SK-N-SH treated with all-trans-retinoic acid at 6 μM for 48 hours (cell line): ENCODE measurements around the gene SCGB1C1.

Source experiments
- ATAC-seq: fragments of 200-7000 bp; cut with Tn5 transposase; 3 replicates; pipeline ENCODE4 v1.9.1; 2020; ENCODE audit warnings: mild to moderate bottlenecking, moderate library complexity
- ARNTL ChIP-seq: fragments of 450-650 bp; formaldehyde crosslinking; IDR thresholded peaks from 2 replicates; pipeline ENCODE4 v1.5.0; 2020; ENCODE audit warnings: low read depth, mild to moderate bottlenecking, moderate library complexity, borderline replicate concordance
- BACH2 ChIP-seq: fragments of 250-450 bp; sonication (Bioruptor Pico); IDR thresholded peaks from 2 replicates; pipeline ENCODE4 v1.9.0; 2021; ENCODE audit warnings: mild to moderate bottlenecking, borderline replicate concordance
- CSDC2 ChIP-seq: fragments of 250-450 bp; sonication (Bioruptor Pico); IDR thresholded peaks from 2 replicates; pipeline ENCODE4 v1.5.0; 2020; ENCODE audit warnings: mild to moderate bottlenecking, moderate library complexity
- ESRRG ChIP-seq: fragments of 250-450 bp; sonication (Bioruptor Pico); IDR thresholded peaks from 2 replicates; pipeline ENCODE4 v1.6.1; 2021; ENCODE audit warnings: mild to moderate bottlenecking
- ISL1 ChIP-seq: fragments of 250-450 bp; sonication (Bioruptor Pico); IDR thresholded peaks from 2 replicates; pipeline ENCODE4 v2.1.2; 2022; ENCODE audit warnings: mild to moderate bottlenecking, moderate library complexity
- OSR1 ChIP-seq: fragments of 250-450 bp; sonication (Bioruptor Pico); IDR thresholded peaks from 2 replicates; pipeline ENCODE4 v1.8.0; 2022; ENCODE audit warnings: moderate library complexity, mild to moderate bottlenecking, inconsistent platforms
- POU6F1 ChIP-seq: fragments of 250-450 bp; sonication (Bioruptor Pico); IDR thresholded peaks from 2 replicates; pipeline ENCODE4 v1.8.0; 2021; ENCODE audit warnings: low read depth, mild to moderate bottlenecking, moderate library complexity, borderline replicate concordance
- PPARA ChIP-seq: fragments of 250-450 bp; sonication (Bioruptor Pico); IDR thresholded peaks from 2 replicates; pipeline ENCODE4 v1.5.0; 2020; ENCODE audit warnings: mild to moderate bottlenecking, borderline replicate concordance
- SNAI2 ChIP-seq: fragments of 250-450 bp; sonication (Bioruptor Pico); IDR thresholded peaks from 2 replicates; pipeline ENCODE4 v1.5.0; 2020; ENCODE audit warnings: mild to moderate bottlenecking, moderate library complexity
- TCF4 ChIP-seq: fragments of 250-450 bp; sonication (Bioruptor Pico); IDR thresholded peaks from 2 replicates; pipeline ENCODE4 v1.8.0; 2021; ENCODE audit warnings: mild to moderate bottlenecking, moderate library complexity, borderline replicate concordance
- ZC3H10 ChIP-seq: fragments of 250-450 bp; sonication (Bioruptor Pico); IDR thresholded peaks from 2 replicates; pipeline ENCODE4 v1.5.1; 2021; ENCODE audit warnings: mild to moderate bottlenecking, moderate library complexity
- ZFP3 ChIP-seq: fragments of 250-450 bp; sonication (Bioruptor Pico); IDR thresholded peaks from 2 replicates; pipeline ENCODE4 v1.5.0; 2020; ENCODE audit warnings: mild to moderate bottlenecking, moderate library complexity
- ZFP30 ChIP-seq: fragments of 450-650 bp; formaldehyde crosslinking; IDR thresholded peaks from 2 replicates; pipeline ENCODE4 v1.5.0; 2022; ENCODE audit warnings: mild to moderate bottlenecking, moderate library complexity
- ZNF565 ChIP-seq: fragments of 450-650 bp; formaldehyde crosslinking; conservative IDR thresholded peaks from 2 replicates; pipeline ENCODE4 v1.5.0; 2020; ENCODE audit warnings: low read depth, mild to moderate bottlenecking, moderate library complexity
- ZNF70 ChIP-seq: fragments of 450-650 bp; formaldehyde crosslinking; IDR thresholded peaks from 2 replicates; pipeline ENCODE4 v1.5.0; 2020; ENCODE audit warnings: mild to moderate bottlenecking, moderate library complexity
- ZNF8 ChIP-seq: fragments of 450-650 bp; formaldehyde crosslinking; IDR thresholded peaks from 2 replicates; pipeline ENCODE4 v1.5.0; 2020; ENCODE audit warnings: mild to moderate bottlenecking, moderate library complexity
- TF ChIP-seq, protein P1 (sequence below): fragments of 250-450 bp; sonication (Bioruptor Pico); IDR thresholded peaks from 2 replicates; pipeline ENCODE4 v1.5.1; 2020; ENCODE audit warnings: low read depth, mild to moderate bottlenecking, moderate library complexity
- TF ChIP-seq, protein P2 (sequence below): fragments of 250-450 bp; sonication (Bioruptor Pico); IDR thresholded peaks from 2 replicates; pipeline ENCODE4 v1.5.1; 2021; ENCODE audit warnings: mild to moderate bottlenecking, moderate library complexity
- TF ChIP-seq, protein P3 (sequence below): fragments of 250-450 bp; sonication (Bioruptor Pico); IDR thresholded peaks from 2 replicates; pipeline ENCODE4 v1.8.0; 2020; ENCODE audit warnings: mild to moderate bottlenecking, moderate library complexity, borderline replicate concordance
- TF ChIP-seq, protein P4 (sequence below): fragments of 250-450 bp; sonication (Bioruptor Pico); IDR thresholded peaks from 2 replicates; pipeline ENCODE4 v1.5.0; 2020; ENCODE audit warnings: mild to moderate bottlenecking, moderate library complexity

SCGB1C1 gene

GRCh38 chr11:197741-198235 lies 4.9 kb downstream of the SCGB1C1 start:
- no peak; the same call in 2 of the 3 replicates for ATAC-seq
- no peak for TF ChIP-seq BACH2 (CRISPR knock-in tag)
- TF ChIP-seq ZFP30 (CRISPR knock-in tag) = no peak
- TF ChIP-seq ARNTL (CRISPR knock-in tag) = no peak

DNA sequence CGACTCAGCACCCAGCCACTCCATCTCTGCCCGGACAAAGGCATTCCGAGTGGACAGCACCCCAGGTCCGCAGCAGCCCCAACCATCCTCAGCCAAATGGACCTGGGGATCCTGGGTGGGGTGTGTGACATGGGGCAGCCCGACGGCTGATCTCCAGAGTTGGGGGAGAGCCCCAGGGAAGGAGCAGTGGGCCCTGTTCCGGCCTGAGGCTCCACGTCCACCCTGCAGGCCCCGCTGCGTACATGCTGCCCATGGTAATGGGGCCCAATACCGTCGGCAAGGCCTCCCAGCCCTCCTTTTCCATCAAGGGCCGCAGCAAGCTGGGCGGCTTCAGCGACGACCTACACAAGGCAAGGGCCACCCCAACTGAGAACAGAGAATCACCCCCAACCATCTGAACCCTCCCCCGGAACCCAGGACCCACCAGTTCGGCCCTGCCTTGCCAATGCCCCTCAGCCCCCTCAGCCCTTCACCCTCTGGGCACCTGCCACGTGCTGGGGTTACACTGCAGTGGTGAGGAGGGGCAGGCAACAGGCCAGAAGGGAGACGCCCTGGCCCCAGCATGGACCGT lies 5.4 kb downstream of the SCGB1C1 start:
- no peak for ATAC-seq
- no peak for TF ChIP-seq ZNF70 (CRISPR knock-in tag)
- TF ChIP-seq ARNTL (CRISPR knock-in tag) = no peak
- TF ChIP-seq OSR1 (CRISPR knock-in tag) = no peak
- no peak for TF ChIP-seq ZNF8 (CRISPR knock-in tag)

DNA sequence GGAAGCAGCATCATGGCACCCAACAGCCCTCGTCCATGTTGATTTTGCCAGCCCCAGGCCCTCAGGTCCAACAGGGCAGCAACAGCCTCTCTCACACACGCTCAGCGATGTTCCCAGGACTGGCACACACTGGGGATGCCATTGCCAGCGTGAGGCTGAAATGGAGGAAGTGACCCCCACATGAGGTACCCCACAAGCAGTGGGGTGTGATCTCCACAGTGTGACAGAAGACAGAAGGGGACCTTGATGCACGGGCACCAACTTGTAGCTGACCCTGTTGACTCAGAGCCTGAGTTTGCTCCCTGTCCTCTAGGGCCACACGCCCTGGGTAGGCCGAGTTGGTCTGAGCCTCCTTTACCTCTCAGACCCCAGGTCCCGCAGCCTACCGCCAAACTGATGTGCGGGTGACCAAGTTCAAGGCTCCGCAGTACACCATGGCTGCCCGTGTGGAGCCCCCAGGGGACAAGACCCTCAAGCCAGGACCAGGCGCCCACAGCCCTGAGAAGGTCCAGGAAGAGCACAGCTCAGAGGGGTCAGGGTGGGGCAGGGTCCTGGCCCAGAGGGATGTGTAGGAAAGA lies 6.2 kb downstream of the SCGB1C1 start:
- no peak for TF ChIP-seq ISL1 (CRISPR knock-in tag)
- no peak for TF ChIP-seq ESRRG
- no peak for TF ChIP-seq SNAI2
- TF ChIP-seq ZNF565 = no peak
- ATAC-seq = peak; percentile 14; the same call in 2 of the 3 replicates

DNA sequence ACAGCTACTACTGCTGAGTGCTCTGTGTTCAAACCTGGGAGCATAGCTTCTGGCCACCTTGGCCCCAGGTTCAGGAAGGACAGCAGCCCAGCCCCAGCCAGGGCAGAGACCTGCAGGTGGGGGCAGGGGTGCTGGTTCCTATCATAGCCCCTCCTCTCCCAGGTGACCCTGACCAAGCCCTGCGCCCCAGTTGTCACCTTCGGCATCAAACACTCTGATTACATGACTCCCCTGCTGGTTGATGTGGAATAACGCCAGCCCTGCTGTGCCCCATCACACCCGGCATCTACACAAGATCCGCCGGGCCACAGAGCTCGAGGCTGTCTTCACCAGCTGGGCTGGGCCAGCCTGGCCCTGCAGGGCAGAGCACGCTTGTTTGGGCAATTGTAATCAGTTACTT lies 6.9 kb downstream of the SCGB1C1 start:
- peak; percentile 12; the same call in 2 of the 3 replicates for ATAC-seq
- TF ChIP-seq ESRRG (no peak), ZFP3 (no peak), ZNF8 (CRISPR knock-in tag) (no peak), POU6F1 (CRISPR knock-in tag) (no peak), PPARA (CRISPR knock-in tag) (no peak), ZC3H10 (CRISPR knock-in tag) (no peak), SNAI2 (no peak), OSR1 (CRISPR knock-in tag) (no peak), ARNTL (CRISPR knock-in tag) (no peak), ISL1 (CRISPR knock-in tag) (no peak), TCF4 (CRISPR knock-in tag) (no peak), ZNF70 (CRISPR knock-in tag) (no peak), CSDC2 (CRISPR knock-in tag) (no peak), ZNF565 (no peak)
- TF ChIP-seq, protein P1, sequence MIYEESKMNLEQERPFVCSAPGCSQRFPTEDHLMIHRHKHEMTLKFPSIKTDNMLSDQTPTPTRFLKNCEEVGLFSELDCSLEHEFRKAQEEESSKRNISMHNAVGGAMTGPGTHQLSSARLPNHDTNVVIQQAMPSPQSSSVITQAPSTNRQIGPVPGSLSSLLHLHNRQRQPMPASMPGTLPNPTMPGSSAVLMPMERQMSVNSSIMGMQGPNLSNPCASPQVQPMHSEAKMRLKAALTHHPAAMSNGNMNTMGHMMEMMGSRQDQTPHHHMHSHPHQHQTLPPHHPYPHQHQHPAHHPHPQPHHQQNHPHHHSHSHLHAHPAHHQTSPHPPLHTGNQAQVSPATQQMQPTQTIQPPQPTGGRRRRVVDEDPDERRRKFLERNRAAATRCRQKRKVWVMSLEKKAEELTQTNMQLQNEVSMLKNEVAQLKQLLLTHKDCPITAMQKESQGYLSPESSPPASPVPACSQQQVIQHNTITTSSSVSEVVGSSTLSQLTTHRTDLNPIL = no peak
- TF ChIP-seq, protein P2, sequence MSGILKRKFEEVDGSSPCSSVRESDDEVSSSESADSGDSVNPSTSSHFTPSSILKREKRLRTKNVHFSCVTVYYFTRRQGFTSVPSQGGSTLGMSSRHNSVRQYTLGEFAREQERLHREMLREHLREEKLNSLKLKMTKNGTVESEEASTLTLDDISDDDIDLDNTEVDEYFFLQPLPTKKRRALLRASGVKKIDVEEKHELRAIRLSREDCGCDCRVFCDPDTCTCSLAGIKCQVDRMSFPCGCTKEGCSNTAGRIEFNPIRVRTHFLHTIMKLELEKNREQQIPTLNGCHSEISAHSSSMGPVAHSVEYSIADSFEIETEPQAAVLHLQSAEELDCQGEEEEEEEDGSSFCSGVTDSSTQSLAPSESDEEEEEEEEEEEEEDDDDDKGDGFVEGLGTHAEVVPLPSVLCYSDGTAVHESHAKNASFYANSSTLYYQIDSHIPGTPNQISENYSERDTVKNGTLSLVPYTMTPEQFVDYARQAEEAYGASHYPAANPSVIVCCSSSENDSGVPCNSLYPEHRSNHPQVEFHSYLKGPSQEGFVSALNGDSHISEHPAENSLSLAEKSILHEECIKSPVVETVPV (CRISPR knock-in tag) = no peak
- TF ChIP-seq, protein P3, sequence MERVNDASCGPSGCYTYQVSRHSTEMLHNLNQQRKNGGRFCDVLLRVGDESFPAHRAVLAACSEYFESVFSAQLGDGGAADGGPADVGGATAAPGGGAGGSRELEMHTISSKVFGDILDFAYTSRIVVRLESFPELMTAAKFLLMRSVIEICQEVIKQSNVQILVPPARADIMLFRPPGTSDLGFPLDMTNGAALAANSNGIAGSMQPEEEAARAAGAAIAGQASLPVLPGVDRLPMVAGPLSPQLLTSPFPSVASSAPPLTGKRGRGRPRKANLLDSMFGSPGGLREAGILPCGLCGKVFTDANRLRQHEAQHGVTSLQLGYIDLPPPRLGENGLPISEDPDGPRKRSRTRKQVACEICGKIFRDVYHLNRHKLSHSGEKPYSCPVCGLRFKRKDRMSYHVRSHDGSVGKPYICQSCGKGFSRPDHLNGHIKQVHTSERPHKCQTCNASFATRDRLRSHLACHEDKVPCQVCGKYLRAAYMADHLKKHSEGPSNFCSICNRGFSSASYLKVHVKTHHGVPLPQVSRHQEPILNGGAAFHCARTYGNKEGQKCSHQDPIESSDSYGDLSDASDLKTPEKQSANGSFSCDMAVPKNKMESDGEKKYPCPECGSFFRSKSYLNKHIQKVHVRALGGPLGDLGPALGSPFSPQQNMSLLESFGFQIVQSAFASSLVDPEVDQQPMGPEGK = no peak
- TF ChIP-seq, protein P4, sequence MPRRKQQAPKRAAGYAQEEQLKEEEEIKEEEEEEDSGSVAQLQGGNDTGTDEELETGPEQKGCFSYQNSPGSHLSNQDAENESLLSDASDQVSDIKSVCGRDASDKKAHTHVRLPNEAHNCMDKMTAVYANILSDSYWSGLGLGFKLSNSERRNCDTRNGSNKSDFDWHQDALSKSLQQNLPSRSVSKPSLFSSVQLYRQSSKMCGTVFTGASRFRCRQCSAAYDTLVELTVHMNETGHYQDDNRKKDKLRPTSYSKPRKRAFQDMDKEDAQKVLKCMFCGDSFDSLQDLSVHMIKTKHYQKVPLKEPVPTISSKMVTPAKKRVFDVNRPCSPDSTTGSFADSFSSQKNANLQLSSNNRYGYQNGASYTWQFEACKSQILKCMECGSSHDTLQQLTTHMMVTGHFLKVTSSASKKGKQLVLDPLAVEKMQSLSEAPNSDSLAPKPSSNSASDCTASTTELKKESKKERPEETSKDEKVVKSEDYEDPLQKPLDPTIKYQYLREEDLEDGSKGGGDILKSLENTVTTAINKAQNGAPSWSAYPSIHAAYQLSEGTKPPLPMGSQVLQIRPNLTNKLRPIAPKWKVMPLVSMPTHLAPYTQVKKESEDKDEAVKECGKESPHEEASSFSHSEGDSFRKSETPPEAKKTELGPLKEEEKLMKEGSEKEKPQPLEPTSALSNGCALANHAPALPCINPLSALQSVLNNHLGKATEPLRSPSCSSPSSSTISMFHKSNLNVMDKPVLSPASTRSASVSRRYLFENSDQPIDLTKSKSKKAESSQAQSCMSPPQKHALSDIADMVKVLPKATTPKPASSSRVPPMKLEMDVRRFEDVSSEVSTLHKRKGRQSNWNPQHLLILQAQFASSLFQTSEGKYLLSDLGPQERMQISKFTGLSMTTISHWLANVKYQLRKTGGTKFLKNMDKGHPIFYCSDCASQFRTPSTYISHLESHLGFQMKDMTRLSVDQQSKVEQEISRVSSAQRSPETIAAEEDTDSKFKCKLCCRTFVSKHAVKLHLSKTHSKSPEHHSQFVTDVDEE (CRISPR knock-in tag) = no peak
